ENCODE results near the gene SERINC4.

Gene SERINC4

GRCh38 chr15:43772624-43773023 is 27.4 kb downstream of the SERINC4 start:
- Histone ChIP-seq H3K27me3 (ENCODE audit: control insufficient read depth in 3 of 3, insufficient read depth in 3 of 3, low read depth in 1 of 3, low read length in 3 of 3) (peaks cover 0 to 10% (median 2%) of the 10 kb centered on the region in 3 experiments), H3K79me1 (ENCODE audit: low read depth, low read length) (no peaks in the 10 kb centered on the region), H2AFZ (ENCODE audit: low read length) (no peak overlapping the region), H3K4me1 (ENCODE audit: control insufficient read depth in 2 of 2, insufficient read depth in 1 of 2, low read depth in 1 of 2, low read length in 2 of 2) (peaks cover 0 to 7% of the 10 kb centered on the region in 2 donors), H2BK15ac (ENCODE audit: low read length) (no peak overlapping the region), H3K4ac (ENCODE audit: low read length) (no peak overlapping the region), H3K9ac (ENCODE audit: low read depth, low read length, poor library complexity) (no peak overlapping the region), H4K8ac (ENCODE audit: low read depth, low read length) (no peak overlapping the region), H3K4me3 (ENCODE audit: low read length in 2 of 2) (no peak overlapping the region), H2BK12ac (ENCODE audit: low read length) (no peak overlapping the region), H3K36me3 (replicated peaks in 1 of 2; ENCODE audit: control insufficient read depth in 2 of 2, insufficient read depth in 2 of 2, low read length in 2 of 2) (peaks cover 22 to 78% of the 10 kb centered on the region in 2 donors), H3K4me2 (ENCODE audit: insufficient read depth, low read length, poor library complexity, severe bottlenecking) (no peak overlapping the region), H2AK5ac (ENCODE audit: low read depth, low read length) (no peak overlapping the region), H3K14ac (ENCODE audit: low read length) (no peak overlapping the region), H3K9me3 (replicated peaks in 1 of 2; ENCODE audit: control insufficient read depth in 2 of 2, insufficient read depth in 1 of 2, low read depth in 1 of 2, low read length in 2 of 2) (no peaks in the 10 kb centered on the region), H3K18ac (ENCODE audit: low read length) (no peak overlapping the region), H4K91ac (ENCODE audit: low read depth, low read length, poor library complexity) (no peak overlapping the region), H2BK5ac (ENCODE audit: low read length) (no peak overlapping the region), H3K23ac (ENCODE audit: low read depth, low read length, poor library complexity) (no peak overlapping the region), H2BK120ac (ENCODE audit: low read depth, low read length) (no peak overlapping the region), H3K27ac (replicated peaks; ENCODE audit: low read length) (no peak overlapping the region)
- no peak for DNase-seq (ENCODE audit: low spot score)

- Histone ChIP-seq H3K36me3 (replicated peaks in 1 of 2; ENCODE audit: control insufficient read depth in 2 of 2, insufficient read depth in 2 of 2, low read length in 2 of 2) (peaks cover 22 to 86% of the 10 kb centered on the region in 2 donors), H3K9ac (ENCODE audit: low read depth, low read length, poor library complexity) (no peak overlapping the region), H3K4ac (ENCODE audit: low read length) (no peak overlapping the region), H3K79me1 (ENCODE audit: low read depth, low read length) (no peaks in the 10 kb centered on the region), H3K4me2 (ENCODE audit: insufficient read depth, low read length, poor library complexity, severe bottlenecking) (no peak overlapping the region), H4K8ac (ENCODE audit: low read depth, low read length) (no peak overlapping the region), H4K91ac (ENCODE audit: low read depth, low read length, poor library complexity) (no peak overlapping the region), H3K23ac (ENCODE audit: low read depth, low read length, poor library complexity) (no peak overlapping the region), H2BK5ac (ENCODE audit: low read length) (no peak overlapping the region), H2BK120ac (ENCODE audit: low read depth, low read length) (no peak overlapping the region), H2BK12ac (ENCODE audit: low read length) (no peak overlapping the region), H3K4me1 (ENCODE audit: control insufficient read depth in 2 of 2, insufficient read depth in 1 of 2, low read depth in 1 of 2, low read length in 2 of 2) (peaks cover 0 to 6% of the 10 kb centered on the region in 2 donors), H2AK5ac (ENCODE audit: low read depth, low read length) (no peak overlapping the region), H2AFZ (ENCODE audit: low read length) (no peak overlapping the region), H2BK15ac (ENCODE audit: low read length) (no peak overlapping the region), H3K4me3 (ENCODE audit: low read length in 2 of 2) (no peak overlapping the region), H3K27me3 (ENCODE audit: control insufficient read depth in 3 of 3, insufficient read depth in 3 of 3, low read depth in 1 of 3, low read length in 3 of 3) (peaks cover 0 to 10% (median 2%) of the 10 kb centered on the region in 3 experiments), H3K9me3 (replicated peaks in 1 of 2; ENCODE audit: control insufficient read depth in 2 of 2, insufficient read depth in 1 of 2, low read depth in 1 of 2, low read length in 2 of 2) (no peaks in the 10 kb centered on the region), H3K18ac (ENCODE audit: low read length) (no peak overlapping the region), H3K14ac (ENCODE audit: low read length) (no peak overlapping the region), H3K27ac (replicated peaks; ENCODE audit: low read length) (no peak overlapping the region)
- DNase-seq (ENCODE audit: low spot score), result no peak
- no CpG with 5 or more reads among the region's 2 CpGs for WGBS, 2 donors (ENCODE audit: extremely low coverage in 2 of 2, insufficient read length in 2 of 2, insufficient replicate concordance in 1 of 2)
Measured at GRCh38 chr15:43771816-43772215, 28.2 kb downstream of the SERINC4 start.

GRCh38 chr15:43769584-43770228 is 30.3 kb downstream of the SERINC4 start:
- Histone ChIP-seq H3K23ac (ENCODE audit: low read depth, low read length, poor library complexity) (no peak overlapping the region), H4K8ac (ENCODE audit: low read depth, low read length) (no peak overlapping the region), H3K4ac (ENCODE audit: low read length) (no peak overlapping the region), H3K27me3 (ENCODE audit: control insufficient read depth in 3 of 3, insufficient read depth in 3 of 3, low read depth in 1 of 3, low read length in 3 of 3) (no peaks in the 10 kb centered on the region), H3K4me1 (ENCODE audit: control insufficient read depth in 2 of 2, insufficient read depth in 1 of 2, low read depth in 1 of 2, low read length in 2 of 2) (no peaks in the 10 kb centered on the region), H3K27ac (replicated peaks; ENCODE audit: low read length) (no peak overlapping the region), H3K4me2 (ENCODE audit: insufficient read depth, low read length, poor library complexity, severe bottlenecking) (no peak overlapping the region), H2BK120ac (ENCODE audit: low read depth, low read length) (no peak overlapping the region), H3K9ac (ENCODE audit: low read depth, low read length, poor library complexity) (no peak overlapping the region), H4K91ac (ENCODE audit: low read depth, low read length, poor library complexity) (no peak overlapping the region), H2AK5ac (ENCODE audit: low read depth, low read length) (no peak overlapping the region), H2BK5ac (ENCODE audit: low read length) (no peak overlapping the region), H3K14ac (ENCODE audit: low read length) (no peak overlapping the region), H3K18ac (ENCODE audit: low read length) (no peak overlapping the region), H3K79me1 (ENCODE audit: low read depth, low read length) (no peaks in the 10 kb centered on the region), H2AFZ (ENCODE audit: low read length) (no peak overlapping the region), H2BK12ac (ENCODE audit: low read length) (no peak overlapping the region), H3K4me3 (ENCODE audit: low read length in 2 of 2) (no peak overlapping the region), H3K36me3 (replicated peaks in 1 of 2; ENCODE audit: control insufficient read depth in 2 of 2, insufficient read depth in 2 of 2, low read length in 2 of 2) (peaks cover 30 to 96% of the 10 kb centered on the region in 2 donors), H3K9me3 (replicated peaks in 1 of 2; ENCODE audit: control insufficient read depth in 2 of 2, insufficient read depth in 1 of 2, low read depth in 1 of 2, low read length in 2 of 2) (no peaks in the 10 kb centered on the region), H2BK15ac (ENCODE audit: low read length) (no peak overlapping the region)
- no CpG with 5 or more reads among the region's 5 CpGs for WGBS, 2 donors (ENCODE audit: extremely low coverage in 2 of 2, insufficient read length in 2 of 2, insufficient replicate concordance in 1 of 2)
- DNase-seq (ENCODE audit: low spot score), result no peak

GRCh38 chr15:43763819-43764446 is 36.1 kb downstream of the SERINC4 start:
- Histone ChIP-seq H3K9ac (ENCODE audit: low read depth, low read length, poor library complexity) (no peak overlapping the region), H3K4me3 (ENCODE audit: low read length in 2 of 2) (no peak overlapping the region), H3K23ac (ENCODE audit: low read depth, low read length, poor library complexity) (no peak overlapping the region), H2BK12ac (ENCODE audit: low read length) (no peak overlapping the region), H3K4ac (ENCODE audit: low read length) (no peak overlapping the region), H3K36me3 (replicated peaks in 1 of 2; ENCODE audit: control insufficient read depth in 2 of 2, insufficient read depth in 2 of 2, low read length in 2 of 2) (peaks cover 22 to 98% of the 10 kb centered on the region in 2 donors), H3K9me3 (replicated peaks in 1 of 2; ENCODE audit: control insufficient read depth in 2 of 2, insufficient read depth in 1 of 2, low read depth in 1 of 2, low read length in 2 of 2) (no peaks in the 10 kb centered on the region), H2AK5ac (ENCODE audit: low read depth, low read length) (no peak overlapping the region), H3K4me2 (ENCODE audit: insufficient read depth, low read length, poor library complexity, severe bottlenecking) (no peak overlapping the region), H2BK15ac (ENCODE audit: low read length) (no peak overlapping the region), H4K91ac (ENCODE audit: low read depth, low read length, poor library complexity) (no peak overlapping the region), H2BK120ac (ENCODE audit: low read depth, low read length) (no peak overlapping the region), H3K27ac (replicated peaks; ENCODE audit: low read length) (no peak overlapping the region), H2BK5ac (ENCODE audit: low read length) (no peak overlapping the region), H2AFZ (ENCODE audit: low read length) (no peak overlapping the region), H3K79me1 (ENCODE audit: low read depth, low read length) (no peaks in the 10 kb centered on the region), H3K14ac (ENCODE audit: low read length) (no peak overlapping the region), H3K4me1 (ENCODE audit: control insufficient read depth in 2 of 2, insufficient read depth in 1 of 2, low read depth in 1 of 2, low read length in 2 of 2) (no peaks in the 10 kb centered on the region), H4K8ac (ENCODE audit: low read depth, low read length) (no peak overlapping the region), H3K27me3 (ENCODE audit: control insufficient read depth in 3 of 3, insufficient read depth in 3 of 3, low read depth in 1 of 3, low read length in 3 of 3) (no peaks in the 10 kb centered on the region), H3K18ac (ENCODE audit: low read length) (no peak overlapping the region)
- no peak for DNase-seq (ENCODE audit: low spot score)
- no CpG with 5 or more reads among the region's 2 CpGs for WGBS, 2 donors (ENCODE audit: extremely low coverage in 2 of 2, insufficient read length in 2 of 2, insufficient replicate concordance in 1 of 2)

All from neuronal stem cell (in vitro differentiated cells).